Myocyte (in vitro differentiated cells): ENCODE measurements around the gene PEA15. TPM values are rescaled to one million over a fixed set of nuclear protein-coding genes. Genes with fewer than 3 reads are reported as not detected.

Source experiments
- DNase-seq: peaks from one replicate; pipeline ENCODE4 v3.0.0-alpha.2; 2012; ENCODE audit warnings: low read depth
- total RNA-seq: library from RNA; depleted of rRNA; stranded (reverse); fragments of >200 nt; gene quantifications from 2 replicates; pipeline ENCODE4 v1.2.3, GENCODE V29; 2014

The PEA15 gene
- total RNA-seq, 1 donor from 2014 or later, result 221 TPM

DNA sequence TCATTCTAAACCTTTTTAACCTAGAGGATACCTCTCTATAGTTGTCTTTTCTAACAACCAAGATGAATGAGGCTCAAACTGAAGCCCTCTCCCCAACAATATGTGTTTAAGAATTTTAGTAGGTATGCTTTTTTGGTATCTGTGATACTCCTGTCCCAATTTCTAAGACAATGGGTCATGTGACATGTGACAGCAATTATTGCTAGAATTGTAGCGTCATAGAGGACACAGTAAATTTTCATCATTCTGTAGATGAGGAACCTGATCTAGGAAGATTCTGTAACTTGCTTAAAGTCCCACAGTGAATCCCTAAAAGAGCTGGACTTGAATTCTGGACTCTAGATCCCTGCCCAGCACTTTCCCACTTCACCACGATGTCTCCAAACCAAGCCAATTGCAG, 26.5 kb upstream of the PEA15 start:
- no peak for DNase-seq

GRCh38 chr1:160179336-160179735, 25.8 kb upstream of the PEA15 start:
- DNase-seq, result no peak

DNA sequence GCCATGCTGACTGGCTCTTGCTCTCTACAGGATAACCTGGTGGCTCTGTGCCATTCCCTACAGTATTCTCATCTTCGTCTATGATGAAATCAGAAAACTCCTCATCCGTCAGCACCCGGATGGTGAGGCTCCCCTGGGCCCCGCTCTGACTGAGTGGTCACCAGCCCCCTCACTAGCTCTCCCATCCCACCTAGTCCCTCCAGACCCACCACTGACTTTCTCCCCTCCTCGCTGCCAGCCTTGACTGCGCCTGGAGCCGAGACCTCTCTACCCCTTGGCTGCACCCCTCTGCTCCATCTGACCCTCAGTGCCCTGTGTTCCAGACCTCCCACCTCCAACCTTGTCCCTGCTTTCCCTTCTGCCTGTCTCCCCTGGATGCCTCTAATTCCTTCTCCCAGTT, 18.9 kb upstream of the PEA15 start:
- DNase-seq, result no peak

DNA sequence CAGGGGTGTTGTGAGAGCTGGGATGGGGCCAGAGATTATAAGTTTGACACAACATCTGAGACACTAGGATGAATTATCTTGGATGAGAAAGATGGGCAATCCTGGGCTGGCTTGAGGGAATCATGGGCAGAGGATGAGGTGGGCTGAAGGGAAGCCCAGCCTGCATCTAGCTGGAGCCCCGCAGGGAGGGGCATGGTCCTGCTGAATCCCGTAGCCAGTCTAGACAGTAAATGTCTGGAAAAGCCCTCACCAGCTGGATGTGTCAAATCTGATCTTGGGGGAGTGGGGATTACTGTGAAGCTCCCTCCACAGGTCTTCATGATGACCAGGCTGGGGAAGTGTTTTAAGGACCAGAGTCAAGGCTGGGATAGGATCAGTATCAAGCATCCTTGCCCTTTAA, 18.5 kb upstream of the PEA15 start:
- no peak for DNase-seq

GRCh38 chr1:160187407-160187806, 17.8 kb upstream of the PEA15 start:
- DNase-seq, result no peak

GRCh38 chr1:160188341-160188740, 16.8 kb upstream of the PEA15 start:
- no peak for DNase-seq

DNA sequence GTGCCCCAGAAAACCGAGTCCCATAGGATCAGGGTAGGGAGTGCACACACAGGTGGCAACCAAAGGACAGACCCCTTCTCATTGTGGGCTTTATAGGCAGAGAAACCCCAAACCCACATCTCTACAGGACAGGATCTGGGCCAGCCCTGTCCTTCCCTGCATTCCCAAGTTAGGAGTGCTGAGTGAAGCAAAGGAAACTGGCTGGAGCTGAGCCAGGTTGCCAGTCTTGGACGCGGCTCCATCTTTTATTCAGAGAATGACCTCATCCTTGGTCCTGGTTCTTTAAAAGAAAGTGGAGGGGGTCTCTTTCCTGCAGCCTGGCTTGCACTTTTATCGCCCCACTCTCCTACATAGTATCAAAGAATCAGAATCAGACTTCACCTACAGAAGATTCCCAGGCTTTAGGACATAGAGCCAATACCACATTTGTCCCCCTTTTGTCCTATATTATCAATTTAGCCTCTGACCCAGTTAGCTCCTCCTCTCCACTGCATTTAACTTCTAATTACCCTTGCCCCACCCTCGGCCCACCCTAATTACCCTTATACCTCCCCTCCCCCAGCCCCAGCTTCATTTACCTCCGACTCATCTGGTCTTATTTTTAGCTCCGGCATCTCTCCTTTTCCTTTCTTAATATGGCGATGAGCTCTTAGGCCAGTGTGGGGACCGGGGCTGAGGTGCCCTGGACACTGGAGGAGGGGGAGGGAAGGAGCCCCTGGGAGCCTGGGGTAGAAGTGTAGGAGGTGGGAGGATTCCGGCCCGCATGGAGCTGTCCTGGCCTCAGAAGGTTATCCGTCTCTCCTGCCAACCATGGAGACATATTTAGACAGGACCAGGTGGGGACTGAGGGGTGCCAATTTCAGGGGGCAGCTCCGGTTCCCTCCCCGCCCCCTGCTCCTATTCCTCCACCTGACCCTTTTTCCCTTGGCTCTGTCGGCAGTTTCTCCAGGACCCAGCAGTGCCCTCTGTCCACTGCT, 15.2 kb upstream of the PEA15 start, which contains the start of gene CASQ1:
Gene CASQ1, plus strand, starts transcription at position 927 of the 977 bp plus-strand sequence. CDS start 177 bp downstream, outside the sequence.
- peak; percentile 89 for DNase-seq

GRCh38 chr1:160191756-160192155, 13.4 kb upstream of the PEA15 start:
- no peak for DNase-seq

- DNase-seq, result no peak
Measured at GRCh38 chr1:160192234-160192633, 12.9 kb upstream of the PEA15 start.

DNA sequence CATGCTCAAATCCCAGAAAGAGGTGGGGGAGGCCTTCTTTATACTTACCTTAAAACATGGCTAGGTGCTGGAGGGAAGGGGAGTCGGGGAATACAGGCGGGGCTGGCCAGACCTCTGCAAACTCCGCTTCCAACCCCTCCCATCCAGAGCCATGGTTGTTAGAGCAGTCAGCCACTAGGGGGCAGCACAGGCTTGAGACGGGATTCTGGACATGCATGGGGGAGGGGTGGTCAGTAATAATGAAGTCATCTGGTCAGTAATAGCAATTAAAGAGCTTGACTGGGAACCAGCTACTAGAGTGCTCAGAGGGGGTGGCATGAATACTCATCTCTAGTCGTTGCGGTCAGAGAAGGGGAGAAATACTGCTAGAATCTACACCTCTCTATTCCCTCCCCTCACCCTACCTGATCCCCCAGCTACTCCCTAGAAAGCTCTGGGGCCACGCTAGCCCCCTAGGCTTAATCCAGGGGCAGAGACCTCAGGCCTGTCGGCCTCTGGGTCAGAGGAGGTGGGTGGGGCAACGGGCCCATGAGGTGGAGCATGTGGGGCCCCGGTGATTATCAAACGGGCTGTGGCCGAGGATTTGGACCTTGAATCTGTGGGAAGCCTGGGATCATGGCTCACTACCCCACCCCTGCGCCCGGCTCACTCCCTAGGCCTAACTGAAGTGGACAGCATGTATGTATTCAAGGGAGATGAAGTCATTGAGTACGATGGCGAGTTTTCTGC, 11.9 kb upstream of the PEA15 start:
- DNase-seq, result peak; percentile 94

DNA sequence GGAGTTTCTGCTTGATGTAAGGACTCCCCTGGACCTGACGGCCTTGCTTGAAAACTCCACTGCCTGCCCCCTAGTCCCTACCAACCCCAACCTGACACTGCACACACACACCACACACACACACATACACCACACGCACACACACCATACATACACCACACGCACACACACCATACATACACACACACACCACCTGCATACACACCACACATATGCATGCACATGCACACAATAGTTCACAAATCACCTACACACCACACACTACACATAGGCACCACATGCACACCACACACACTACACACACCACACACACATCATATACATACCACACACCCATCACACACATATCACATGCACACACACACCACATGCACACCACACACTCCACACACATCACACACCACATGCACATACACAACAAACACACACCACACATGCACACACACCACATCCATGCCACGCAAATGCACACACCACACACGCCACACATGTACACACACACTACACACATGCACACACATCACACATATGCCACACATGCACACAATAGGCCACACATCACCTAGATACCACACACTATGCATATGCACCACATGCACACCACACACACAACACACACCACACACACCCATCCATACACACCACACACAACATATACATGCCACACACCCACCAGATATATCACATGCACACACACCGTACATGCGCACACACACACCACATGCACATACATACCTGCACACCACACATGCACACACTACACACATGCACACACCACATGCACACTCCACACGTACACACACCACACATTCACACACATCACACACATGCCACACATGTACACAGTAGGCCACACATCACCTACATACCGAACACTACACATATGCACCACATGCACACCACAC, 11.1 kb upstream of the PEA15 start:
- DNase-seq, result no peak

DNA sequence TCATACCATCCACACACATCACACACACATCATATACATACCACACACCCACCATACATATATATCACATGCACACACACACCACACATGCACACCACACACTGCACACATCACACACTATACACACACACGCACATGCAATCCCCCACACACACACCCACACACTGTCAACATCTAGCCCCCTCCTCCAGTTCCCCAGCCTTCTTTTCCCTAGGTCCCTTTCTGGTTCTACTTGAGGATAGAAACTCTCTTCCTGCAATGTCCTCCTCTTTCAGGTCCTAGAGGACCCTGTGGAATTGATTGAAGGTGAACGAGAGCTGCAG, 10.5 kb upstream of the PEA15 start:
- DNase-seq, result no peak

DNA sequence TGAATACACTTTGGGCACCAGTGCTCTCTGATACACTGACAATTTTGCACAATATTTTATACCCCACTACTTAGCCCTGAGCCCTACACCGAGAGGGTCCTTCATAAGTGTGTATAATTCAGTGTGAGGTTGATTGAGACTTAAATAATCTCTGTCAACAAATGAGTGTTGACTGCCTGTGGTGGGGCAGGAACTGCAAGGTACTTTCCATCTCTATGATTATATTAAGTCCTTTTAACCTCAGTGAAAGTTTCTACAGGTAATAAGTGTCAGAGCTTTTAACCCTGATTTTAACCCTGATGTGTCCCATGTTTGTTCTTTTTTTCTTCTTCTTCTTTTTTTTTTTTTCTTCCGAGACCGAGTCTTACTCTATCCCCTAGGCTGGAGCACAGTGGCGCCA, 9.0 kb upstream of the PEA15 start:
- no peak for DNase-seq

DNA sequence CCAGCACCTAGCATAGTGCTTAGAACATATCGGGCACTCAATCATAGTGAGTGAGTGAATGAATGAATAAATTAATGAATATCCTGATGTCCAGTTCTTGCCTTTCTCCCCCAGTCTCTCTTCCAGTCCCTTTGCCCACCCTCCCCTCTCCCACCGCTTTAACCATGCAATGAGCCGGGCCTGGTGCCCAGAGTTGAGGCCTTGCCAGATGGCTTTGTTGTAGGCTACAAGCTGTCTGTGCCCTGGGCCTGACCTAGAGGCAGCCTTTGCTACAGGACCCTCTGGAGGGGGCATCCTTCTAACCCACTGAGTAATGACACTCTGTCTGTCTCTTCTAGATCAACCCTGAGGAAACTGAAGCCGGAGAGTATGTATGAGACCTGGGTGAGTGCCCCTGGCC, 8.0 kb upstream of the PEA15 start:
- DNase-seq, result no peak

GRCh38 chr1:160200786-160201185, 4.4 kb upstream of the PEA15 start:
- DNase-seq, result no peak

- no peak for DNase-seq
Measured at GRCh38 chr1:160204526-160205241, 500 bp upstream of the PEA15 start.

- DNase-seq, result peak; percentile 67
Measured at GRCh38 chr1:160206036-160206389, 829 bp downstream of the PEA15 start.

- peak; percentile 77 for DNase-seq
Measured at GRCh38 chr1:160206421-160207117, 1.4 kb downstream of the PEA15 start.

DNA sequence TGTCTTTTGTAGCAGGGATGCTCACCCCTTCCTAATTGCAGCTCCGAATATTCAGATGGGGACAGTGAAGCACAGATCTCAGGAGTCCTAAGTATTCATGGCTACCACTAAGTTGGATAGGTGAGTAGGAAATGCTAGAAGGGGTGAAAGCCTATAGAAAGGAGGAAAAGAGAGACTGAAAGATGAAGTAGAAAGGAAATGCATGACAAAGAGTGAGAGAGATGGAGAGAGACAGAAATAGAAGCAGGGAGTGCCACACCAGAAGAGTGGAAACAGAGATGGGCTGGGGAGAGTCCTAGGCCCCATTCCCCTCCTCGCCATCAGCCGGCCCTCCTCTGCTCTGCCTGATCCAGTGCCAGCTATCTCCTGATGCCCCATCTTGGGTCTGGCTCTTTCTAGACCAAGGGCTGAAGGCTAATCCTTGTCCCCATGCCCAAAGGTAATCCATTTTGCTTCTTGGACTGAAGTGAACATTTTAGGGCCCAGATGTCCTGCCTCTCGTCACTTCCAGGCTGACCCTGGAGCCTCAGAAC, 2.0 kb downstream of the PEA15 start:
- no peak for DNase-seq
